Bronchial epithelial cell (primary cell): ENCODE data around the gene BRAT1. TPM values are rescaled to one million over a fixed set of nuclear protein-coding genes. Genes with fewer than 3 reads are reported as not detected.
A peak's percentile ranks its signal among the peaks of the same experiment; 100 is the strongest.

ENCODE experiments used
- DNase-seq: peaks from one replicate; pipeline ENCODE4 v3.0.0-alpha.2; 2010; ENCODE audit warnings: low read depth
- FAIRE-seq: peaks from 2 replicates; lab custom pipeline; 2011; peaks lifted over from hg19 to GRCh38; lab: Jason Lieb, UNC
- H3K27me3 ChIP-seq: 2 replicates; pipeline ENCODE4 v1.5.1; 2011; ENCODE audit warnings: low read length; ENCODE audit not compliant: control insufficient read depth, insufficient read depth
- H3K36me3 ChIP-seq: 2 replicates; pipeline ENCODE4 v1.5.1; 2011; ENCODE audit warnings: low read length; ENCODE audit not compliant: control insufficient read depth, insufficient read depth
- H3K4me3 ChIP-seq: 2 replicates; pipeline ENCODE4 v1.5.1; 2011; ENCODE audit warnings: mild to moderate bottlenecking, low read depth, low read length, control low read depth
- CTCF ChIP-seq: IDR thresholded peaks from 2 replicates; pipeline ENCODE4 v1.5.1; 2011; ENCODE audit warnings: mild to moderate bottlenecking, moderate library complexity, low read length, control low read depth, inconsistent platforms; ENCODE audit not compliant: insufficient read depth, severe bottlenecking
- total RNA-seq: library from RNA; depleted of rRNA; stranded (reverse); fragments of >200 nt; gene quantifications from 2 replicates; pipeline ENCODE4 v1.2.1, GENCODE V29; 2014

BRAT1 gene
- total RNA-seq, 1 donor from 2014 or later: 12.1 TPM

DNA sequence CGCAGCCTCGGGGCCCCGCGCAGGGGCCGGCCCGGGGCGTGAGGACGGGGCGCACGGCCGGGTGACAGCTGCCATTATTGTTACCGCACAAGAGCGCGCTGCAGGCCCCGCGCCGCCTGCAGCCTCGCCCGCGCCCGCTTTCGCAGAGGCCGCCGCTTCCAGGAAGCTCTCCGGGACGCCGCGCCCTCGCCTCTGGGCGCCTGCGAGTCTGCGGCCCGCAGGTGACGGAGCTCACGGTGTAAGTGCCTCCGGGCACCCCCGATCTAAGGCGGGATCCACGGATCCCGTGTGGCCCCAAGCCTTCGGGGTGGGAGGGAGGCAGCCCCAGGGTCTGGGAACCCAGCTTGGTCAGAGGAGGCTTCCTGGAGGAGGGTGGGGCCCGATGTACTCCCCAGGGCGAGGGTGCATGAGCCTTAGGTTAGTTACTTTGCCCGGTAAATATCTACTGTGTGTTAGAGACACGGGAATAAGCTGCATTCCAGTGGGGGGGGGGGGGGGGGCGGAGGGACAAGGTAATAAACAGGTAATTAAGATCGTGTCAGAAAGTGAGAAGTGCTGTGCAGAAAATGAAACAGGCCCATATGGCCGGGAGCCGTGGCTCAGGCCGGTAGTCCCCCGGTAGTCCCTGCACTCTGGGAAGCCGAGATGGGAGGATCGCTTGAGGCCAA is 4.1 kb upstream of the BRAT1 start:
- H3K36me3 ChIP-seq: no peaks in the 10 kb centered on the region
- no peak for DNase-seq
- no peak for TF ChIP-seq CTCF
- H3K4me3 ChIP-seq: peak overlapping the region; percentile 71
- FAIRE-seq: no peak
- H3K27me3 ChIP-seq: no peaks in the 10 kb centered on the region

- DNase-seq: peak; percentile 47
- peak within 1 kb of the TSS; percentile 71 for H3K4me3 ChIP-seq
- H3K27me3 ChIP-seq: no peaks in the 10 kb centered on the region
- no peaks in the 10 kb centered on the region for H3K36me3 ChIP-seq
- TF ChIP-seq CTCF: no peak
- FAIRE-seq: no peak
Measured at GRCh38 chr7:2558629-2559282, 3.4 kb upstream of the BRAT1 start, which contains the start of gene IQCE. Gene IQCE, plus strand, starts transcription at chr7:2558979. Its CDS starts 203 bp downstream, at chr7:2559182.

- no peak for TF ChIP-seq CTCF
- no peaks in the 10 kb centered on the region for H3K27me3 ChIP-seq
- H3K36me3 ChIP-seq: no peaks in the 10 kb centered on the region
- no peak for FAIRE-seq
- no peak for DNase-seq
- H3K4me3 ChIP-seq: peak overlapping the region; percentile 80
Measured at GRCh38 chr7:2554661-2555111, 638 bp downstream of the BRAT1 start.

DNA sequence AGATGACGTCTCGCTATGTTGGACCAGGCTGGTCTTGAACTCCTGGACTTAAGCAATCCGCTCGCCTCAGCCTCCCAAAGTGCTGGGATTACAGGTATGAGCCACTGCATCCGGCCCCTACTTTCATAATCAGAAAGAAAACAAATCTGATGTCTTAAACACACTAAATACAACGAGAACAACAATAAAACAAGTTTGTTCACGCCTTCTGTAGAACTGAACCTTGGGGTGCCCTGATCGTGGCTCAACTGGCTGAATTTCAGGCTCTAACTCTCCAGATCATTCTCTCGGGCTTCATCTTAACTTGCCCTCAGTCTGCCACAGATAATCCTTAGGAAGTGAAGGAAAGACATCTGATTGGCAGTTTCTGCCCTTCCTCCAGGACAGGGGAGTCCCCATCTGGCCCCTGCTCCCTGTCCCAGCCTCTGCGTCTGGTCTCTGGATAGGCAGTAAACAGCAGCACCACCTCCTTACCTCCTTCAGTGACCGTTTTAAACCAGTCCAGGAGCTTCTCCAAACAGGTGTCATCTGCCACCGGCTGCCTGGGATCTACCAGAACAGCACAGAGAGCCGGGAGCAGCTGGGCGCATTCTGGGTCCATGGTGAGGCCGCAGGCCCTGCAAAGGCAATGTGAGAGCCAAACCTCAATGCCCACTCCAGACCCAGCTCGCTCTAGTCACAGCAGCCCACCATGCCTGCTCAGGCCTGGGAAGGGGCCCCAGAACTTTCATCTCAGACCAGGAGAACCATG is 1.3 kb downstream of the BRAT1 start:
- Histone ChIP-seq H3K27me3 (no peaks in the 10 kb centered on the region), H3K36me3 (peaks cover 2% of the 10 kb centered on the region), H3K4me3 (peak overlapping the region; percentile 80)
- FAIRE-seq: no peak
- no peak for TF ChIP-seq CTCF
- DNase-seq: peak; percentile 62

DNA sequence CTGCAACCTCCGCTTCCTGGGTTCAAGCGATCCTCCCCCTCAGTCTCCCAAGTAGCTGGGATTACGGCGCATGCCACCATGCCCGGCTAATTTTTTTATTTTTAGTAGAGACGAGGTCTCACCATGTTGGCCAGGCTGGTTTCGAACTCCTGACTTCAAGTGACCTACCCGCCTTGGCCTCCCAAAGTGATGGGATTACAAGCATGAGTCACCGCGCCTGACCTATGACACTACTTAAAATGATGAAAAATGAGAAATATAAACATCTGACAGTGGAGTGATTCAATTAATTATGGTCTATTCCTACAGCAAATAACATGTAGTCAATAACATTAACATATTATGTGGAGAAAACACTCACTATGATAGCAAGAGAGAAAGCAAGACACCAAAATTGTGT is 2.2 kb downstream of the BRAT1 start:
- no peak overlapping the region for H3K4me3 ChIP-seq
- H3K27me3 ChIP-seq: no peaks in the 10 kb centered on the region
- H3K36me3 ChIP-seq: peaks cover 3% of the 10 kb centered on the region
- no peak for DNase-seq
- no peak for TF ChIP-seq CTCF
- FAIRE-seq: no peak
